GM23248 (cell line): Measurements from ENCODE around the gene CLEC7A. TPM values are rescaled to one million over a fixed set of nuclear protein-coding genes. Genes with fewer than 3 reads are reported as not detected.

Source experiments
- DNase-seq: peaks from one replicate; pipeline ENCODE4 v3.0.0-alpha.2; 2015
- H2AFZ ChIP-seq: fragments of 200-600 bp; sonication (generic); 2 replicates; pipeline ENCODE4 v1.6.1; 2016; ENCODE audit warnings: antibody characterized with exemption
- H3F3A ChIP-seq: fragments of 200-600 bp; sonication (generic); 2 replicates; pipeline ENCODE4 v1.6.1; 2016; ENCODE audit warnings: mild to moderate bottlenecking, antibody characterized with exemption, mixed run types; ENCODE audit not compliant: insufficient read depth
- H3K27ac ChIP-seq: fragments of 200-600 bp; sonication (generic); 2 replicates; pipeline ENCODE4 v1.5.1; 2016; ENCODE audit warnings: mild to moderate bottlenecking
- H3K27me3 ChIP-seq: fragments of 200-600 bp; sonication (generic); replicated peaks from 2 replicates; pipeline ENCODE4 v1.6.1; 2016; ENCODE audit warnings: mild to moderate bottlenecking; ENCODE audit not compliant: insufficient read depth
- H3K36me3 ChIP-seq: fragments of 200-600 bp; sonication (generic); 2 replicates; pipeline ENCODE4 v1.6.1; 2016; ENCODE audit warnings: low read depth, mild to moderate bottlenecking
- H3K4me1 ChIP-seq: fragments of 200-600 bp; sonication (generic); 2 replicates; pipeline ENCODE4 v1.6.1; 2016; ENCODE audit warnings: mild to moderate bottlenecking; ENCODE audit not compliant: insufficient read depth
- H3K4me2 ChIP-seq: fragments of 200-600 bp; sonication (generic); one replicate; pipeline ENCODE4 v1.6.1; 2016; ENCODE audit warnings: mild to moderate bottlenecking; ENCODE audit not compliant: unreplicated experiment
- H3K4me3 ChIP-seq: fragments of 200-600 bp; sonication (generic); 2 replicates; pipeline ENCODE4 v1.5.1; 2016; ENCODE audit warnings: mild to moderate bottlenecking
- H3K79me2 ChIP-seq: fragments of 200-600 bp; sonication (generic); 2 replicates; pipeline ENCODE4 v1.6.1; 2016; ENCODE audit warnings: mild to moderate bottlenecking; ENCODE audit not compliant: insufficient read depth
- H3K9ac ChIP-seq: fragments of 200-600 bp; sonication (generic); 2 replicates; pipeline ENCODE4 v1.6.1; 2016; ENCODE audit warnings: mild to moderate bottlenecking
- H3K9me2 ChIP-seq: fragments of 200-600 bp; sonication (generic); 2 replicates; pipeline ENCODE4 v1.6.1; 2016; ENCODE audit warnings: mixed run types, mild to moderate bottlenecking, moderate library complexity; ENCODE audit not compliant: insufficient read depth
- H3K9me3 ChIP-seq: fragments of 200-600 bp; sonication (generic); one replicate; pipeline ENCODE4 v1.6.1; 2017; ENCODE audit warnings: low read depth
- H4K20me1 ChIP-seq: fragments of 200-600 bp; sonication (generic); 2 replicates; pipeline ENCODE4 v1.6.0; 2016; ENCODE audit not compliant: insufficient read depth
- EZH2 ChIP-seq: fragments of 200-600 bp; sonication (generic); IDR thresholded peaks from 2 replicates; pipeline ENCODE4 v1.6.1; 2018; ENCODE audit warnings: antibody characterized with exemption, mild to moderate bottlenecking; ENCODE audit not compliant: insufficient read depth, poor library complexity, severe bottlenecking
- EZH2phosphoT487 ChIP-seq: fragments of 200-600 bp; sonication (generic); IDR thresholded peaks from 2 replicates; pipeline ENCODE4 v1.6.1; 2018; ENCODE audit warnings: antibody characterized with exemption, moderate library complexity, mild to moderate bottlenecking, low read depth; ENCODE audit not compliant: insufficient read depth
- WGBS, 2 experiments: methylation state at CpG; one replicate each; pipeline ENCODE4 v1.1.6; 2015 to 2017; ENCODE audit warnings: low lambda C conversion rate in 2 of 2, low coverage in 1 of 2; ENCODE audit errors: missing lambda C conversion rate in 2 of 2; 5-methylcytosine and 5-hydroxymethylcytosine counted together
- in situ Hi-C: fragments of 300-500 bp; cut with MboI; formaldehyde crosslinking; loops from 2 replicates; pipeline ENCODE4 v1.15.0; 2020
- polyA plus RNA-seq: library from polyadenylated mRNA; unstranded; fragments of >200 nt; fragmentation: Nextera tagmentation; extraction: Ambion mirVana; gene quantifications from 2 replicates; pipeline ENCODE4 v1.2.1, GENCODE V29; 2016
- total RNA-seq: library from RNA; depleted of rRNA; stranded (reverse); fragments of >200 nt; shearing (Covaris generic); gene quantifications from 2 replicates; pipeline ENCODE4 v1.2.3, GENCODE V29; 2014

CLEC7A gene
- total and polyA plus RNA-seq, 2 experiments from 2014 or later = not detected

DNA sequence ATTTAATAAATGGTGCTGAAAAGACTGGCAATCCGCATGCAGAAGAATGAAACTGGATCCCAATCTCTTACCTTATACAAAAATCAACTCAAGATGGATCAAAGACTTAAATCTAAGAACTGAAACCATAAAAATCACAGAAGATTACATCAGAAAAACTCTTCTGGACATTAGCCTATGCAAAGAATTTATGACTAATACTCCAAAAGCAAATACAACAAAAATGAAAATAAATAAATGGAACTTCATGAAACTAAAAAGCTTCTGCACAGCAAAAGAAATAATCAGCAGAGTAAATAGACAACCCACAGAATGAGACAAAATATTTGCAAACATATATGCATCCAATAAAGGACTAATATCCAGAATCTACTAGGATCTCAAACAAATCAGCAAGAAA, 16.9 kb downstream of the CLEC7A start:
- H4K20me1 ChIP-seq = no peaks in the 10 kb centered on the region
- peaks cover 8% of the 10 kb centered on the region for H3K4me1 ChIP-seq
- H3K9ac ChIP-seq = no peak overlapping the region
- no peaks in the 10 kb centered on the region for H3K9me2 ChIP-seq
- no peak overlapping the region for H3K4me3 ChIP-seq
- H3K36me3 ChIP-seq = no peaks in the 10 kb centered on the region
- H3K79me2 ChIP-seq = no peaks in the 10 kb centered on the region
- H3F3A ChIP-seq = no peaks in the 10 kb centered on the region
- WGBS, 2 experiments = 58 to 77% methylated on average over 1 of the region's 1 CpG
- no peak overlapping the region for H3K27ac ChIP-seq
- TF ChIP-seq EZH2phosphoT487 (no peak), EZH2 (no peak)
- in situ Hi-C loops = no loop called here
- H3K4me2 ChIP-seq = no peak overlapping the region
- no peaks in the 10 kb centered on the region for H3K27me3 ChIP-seq
- no peaks in the 10 kb centered on the region for H3K9me3 ChIP-seq
- H2AFZ ChIP-seq = no peak overlapping the region
- peak; percentile 34 for DNase-seq

DNA sequence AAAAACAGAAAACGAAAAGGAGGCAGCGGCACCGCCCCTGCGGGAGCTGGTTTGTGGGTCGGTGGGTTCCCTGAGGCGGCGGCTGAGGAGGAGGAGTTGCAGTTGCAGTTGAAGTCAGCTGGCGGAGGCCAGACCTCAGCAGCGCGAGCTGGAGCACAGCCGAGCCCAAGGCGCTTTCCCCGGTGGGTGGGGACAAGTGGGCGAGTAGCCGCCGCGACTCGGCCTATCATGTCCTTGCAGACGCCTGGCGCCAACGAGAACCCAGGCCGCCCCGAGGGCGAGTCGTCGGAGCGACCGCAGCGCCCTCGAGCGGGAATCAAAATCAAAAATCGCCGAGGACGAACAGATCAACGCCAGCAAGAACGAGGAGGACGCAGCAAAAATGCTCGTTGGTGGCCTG, 18.5 kb downstream of the CLEC7A start:
- no peaks in the 10 kb centered on the region for H3K27me3 ChIP-seq
- H3K9me3 ChIP-seq = no peaks in the 10 kb centered on the region
- H3F3A ChIP-seq = no peaks in the 10 kb centered on the region
- in situ Hi-C loops = no loop called here
- H3K4me3 ChIP-seq = no peak overlapping the region
- H2AFZ ChIP-seq = no peak overlapping the region
- H3K36me3 ChIP-seq = no peaks in the 10 kb centered on the region
- no peak overlapping the region for H3K4me2 ChIP-seq
- H3K27ac ChIP-seq = no peak overlapping the region
- WGBS, 2 experiments = 83 to 89% methylated on average over 31 to 37 of the region's 38 CpGs
- peaks cover 8% of the 10 kb centered on the region for H3K4me1 ChIP-seq
- H4K20me1 ChIP-seq = no peaks in the 10 kb centered on the region
- no peak for DNase-seq
- no peaks in the 10 kb centered on the region for H3K79me2 ChIP-seq
- H3K9ac ChIP-seq = no peak overlapping the region
- no peak for TF ChIP-seq EZH2phosphoT487
- no peaks in the 10 kb centered on the region for H3K9me2 ChIP-seq

DNA sequence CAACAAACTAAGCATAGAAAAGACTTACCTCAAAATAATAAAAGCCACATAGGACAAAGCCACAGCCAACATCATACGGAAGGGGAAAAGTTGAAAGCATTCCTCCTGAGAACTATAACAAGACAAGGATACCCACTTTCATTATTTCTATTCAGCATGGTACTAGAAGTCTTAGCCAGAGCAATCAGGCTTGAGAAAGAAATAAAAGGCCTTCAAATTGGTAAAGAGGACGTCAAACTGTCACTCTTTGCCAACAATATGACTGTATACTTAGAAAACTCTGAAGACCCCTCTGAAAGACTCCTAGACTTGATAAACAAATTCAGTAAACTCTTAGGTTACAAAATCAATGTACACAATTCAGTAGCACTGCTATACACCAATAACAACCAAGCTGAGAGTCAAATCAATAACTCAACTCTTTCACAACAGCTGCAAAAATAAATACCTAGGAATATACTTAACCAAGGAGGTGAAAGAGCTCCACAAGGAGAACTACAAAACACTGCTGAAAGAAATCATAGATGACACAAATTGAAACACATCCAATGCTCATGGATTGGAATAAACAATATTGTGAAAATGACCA, 19.6 kb downstream of the CLEC7A start:
- Histone ChIP-seq H3K4me3 (no peak overlapping the region), H3K27me3 (no peaks in the 10 kb centered on the region), H3K4me2 (no peak overlapping the region), H3K9ac (no peak overlapping the region), H2AFZ (no peak overlapping the region), H3K9me3 (no peaks in the 10 kb centered on the region), H3K27ac (no peak overlapping the region), H3K36me3 (no peaks in the 10 kb centered on the region), H3K9me2 (no peaks in the 10 kb centered on the region), H3K4me1 (peaks cover 8% of the 10 kb centered on the region), H3K79me2 (no peaks in the 10 kb centered on the region), H4K20me1 (no peaks in the 10 kb centered on the region), H3F3A (no peaks in the 10 kb centered on the region)
- 61 to 62% methylated on average over 2 of the region's 2 CpGs for WGBS, 2 experiments
- in situ Hi-C loops = no loop called here
- DNase-seq = no peak
- TF ChIP-seq EZH2phosphoT487 = no peak
- no peak for TF ChIP-seq EZH2

DNA sequence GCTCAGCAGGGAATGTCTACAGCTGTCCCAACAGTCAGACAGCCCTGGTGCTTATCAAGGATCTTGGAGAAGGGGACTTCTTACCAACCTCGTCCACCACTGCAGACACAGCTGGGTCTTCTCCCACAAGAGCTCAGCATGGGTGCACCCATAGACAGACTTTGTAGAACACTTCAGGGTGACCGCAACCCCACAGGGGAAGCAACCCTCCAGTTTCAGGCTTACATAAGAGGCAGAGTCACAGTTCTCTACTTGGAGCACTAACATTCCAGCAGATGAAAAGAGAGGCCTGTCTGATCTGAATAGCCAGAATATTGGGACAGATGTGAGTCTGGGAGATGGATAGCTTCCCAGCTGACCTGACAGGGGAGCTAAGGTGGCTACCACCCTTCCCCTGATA, 27.7 kb downstream of the CLEC7A start:
- H3K9me3 ChIP-seq = no peaks in the 10 kb centered on the region
- no peaks in the 10 kb centered on the region for H4K20me1 ChIP-seq
- in situ Hi-C loops = no loop called here
- TF ChIP-seq EZH2 = no peak
- TF ChIP-seq EZH2phosphoT487 = no peak
- no peak overlapping the region for H3K4me2 ChIP-seq
- H3K9ac ChIP-seq = no peak overlapping the region
- H3K27me3 ChIP-seq = no peaks in the 10 kb centered on the region
- no peaks in the 10 kb centered on the region for H3K79me2 ChIP-seq
- H3F3A ChIP-seq = peaks cover 19% of the 10 kb centered on the region
- H3K27ac ChIP-seq = no peak overlapping the region
- WGBS, 2 experiments = 46 to 50% methylated on average over 2 of the region's 2 CpGs
- no peak for DNase-seq
- no peak overlapping the region for H3K4me3 ChIP-seq
- no peaks in the 10 kb centered on the region for H3K9me2 ChIP-seq
- peaks cover 15% of the 10 kb centered on the region for H3K4me1 ChIP-seq
- no peak overlapping the region for H2AFZ ChIP-seq
- no peaks in the 10 kb centered on the region for H3K36me3 ChIP-seq

DNA sequence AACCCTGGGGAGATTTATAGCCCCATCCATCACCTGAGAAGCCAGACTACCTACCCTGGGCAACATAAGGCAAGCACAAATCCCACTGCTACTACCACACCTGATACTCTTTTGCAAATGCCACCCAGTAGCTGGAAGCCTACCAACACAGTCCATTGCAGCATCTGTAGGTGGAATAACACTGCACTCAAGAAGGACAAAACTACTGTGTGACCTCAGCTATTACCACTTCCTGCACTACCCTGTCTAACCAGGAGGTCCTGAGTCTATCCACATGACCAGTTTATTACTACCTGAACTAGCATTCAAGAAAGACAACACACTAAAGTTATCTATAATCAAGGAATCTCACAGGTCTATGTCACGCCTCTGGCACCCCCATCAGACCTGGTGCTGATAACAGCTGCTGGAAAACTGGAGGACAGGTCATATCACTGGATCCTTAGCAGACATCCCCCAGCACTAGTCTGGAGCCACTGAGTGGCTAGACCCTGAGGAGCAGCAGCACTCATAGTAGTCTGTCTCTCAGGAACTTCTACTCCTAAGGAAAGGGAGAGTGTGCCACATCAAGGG, 28.3 kb downstream of the CLEC7A start:
- 86 to 100% methylated on average over 1 of the region's 1 CpG for WGBS, 2 experiments
- TF ChIP-seq EZH2 (no peak), EZH2phosphoT487 (no peak)
- H4K20me1 ChIP-seq = no peaks in the 10 kb centered on the region
- in situ Hi-C loops = no loop called here
- H3K4me1 ChIP-seq = peaks cover 15% of the 10 kb centered on the region
- peak overlapping the region; percentile 61 for H3K4me3 ChIP-seq
- peaks cover 19% of the 10 kb centered on the region for H3F3A ChIP-seq
- H3K4me2 ChIP-seq = peak overlapping the region; percentile 74
- H3K9me3 ChIP-seq = no peaks in the 10 kb centered on the region
- peak; percentile 20 for DNase-seq
- H3K36me3 ChIP-seq = no peaks in the 10 kb centered on the region
- no peaks in the 10 kb centered on the region for H3K79me2 ChIP-seq
- H3K9me2 ChIP-seq = no peaks in the 10 kb centered on the region
- H3K27ac ChIP-seq = peak overlapping the region; percentile 75
- no peaks in the 10 kb centered on the region for H3K27me3 ChIP-seq
- H2AFZ ChIP-seq = no peak overlapping the region
- H3K9ac ChIP-seq = peak overlapping the region; percentile 50; the same call in 1 of the 2 replicates
